ENCODE measurements around the gene SLC27A1.

DNA sequence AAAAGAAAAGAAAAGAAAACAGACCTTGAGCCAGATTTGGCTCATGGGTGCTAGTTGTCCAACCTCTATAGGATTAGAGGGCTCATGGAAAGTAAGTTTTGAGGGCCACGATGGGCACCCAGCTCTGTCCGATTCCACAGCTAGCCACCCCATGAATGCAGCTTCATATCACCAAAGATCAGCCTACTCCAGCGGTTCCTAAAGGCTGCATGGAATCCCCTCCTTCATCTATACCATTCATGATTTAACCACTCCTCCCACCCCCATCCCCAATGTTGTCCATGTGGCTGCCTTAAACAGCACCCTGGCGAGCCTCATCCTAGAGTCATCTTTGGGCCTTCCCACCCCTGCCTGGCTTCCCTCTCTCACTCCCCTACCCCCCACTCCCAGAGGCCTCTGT, 48.4 kb upstream of the SLC27A1 start:
- TF ChIP-seq, protein P1, sequence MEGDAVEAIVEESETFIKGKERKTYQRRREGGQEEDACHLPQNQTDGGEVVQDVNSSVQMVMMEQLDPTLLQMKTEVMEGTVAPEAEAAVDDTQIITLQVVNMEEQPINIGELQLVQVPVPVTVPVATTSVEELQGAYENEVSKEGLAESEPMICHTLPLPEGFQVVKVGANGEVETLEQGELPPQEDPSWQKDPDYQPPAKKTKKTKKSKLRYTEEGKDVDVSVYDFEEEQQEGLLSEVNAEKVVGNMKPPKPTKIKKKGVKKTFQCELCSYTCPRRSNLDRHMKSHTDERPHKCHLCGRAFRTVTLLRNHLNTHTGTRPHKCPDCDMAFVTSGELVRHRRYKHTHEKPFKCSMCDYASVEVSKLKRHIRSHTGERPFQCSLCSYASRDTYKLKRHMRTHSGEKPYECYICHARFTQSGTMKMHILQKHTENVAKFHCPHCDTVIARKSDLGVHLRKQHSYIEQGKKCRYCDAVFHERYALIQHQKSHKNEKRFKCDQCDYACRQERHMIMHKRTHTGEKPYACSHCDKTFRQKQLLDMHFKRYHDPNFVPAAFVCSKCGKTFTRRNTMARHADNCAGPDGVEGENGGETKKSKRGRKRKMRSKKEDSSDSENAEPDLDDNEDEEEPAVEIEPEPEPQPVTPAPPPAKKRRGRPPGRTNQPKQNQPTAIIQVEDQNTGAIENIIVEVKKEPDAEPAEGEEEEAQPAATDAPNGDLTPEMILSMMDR (conservative IDR thresholded peaks at IDR 0.05; ENCODE audit: low read depth, low read length): no peak
- TF ChIP-seq EZH2phosphoT487 (IDR thresholded peaks at IDR 0.05; ENCODE audit: borderline replicate concordance, low read length): no peak
